Transverse colon (tissue), 4 donors: ENCODE results near the gene LRRC7. TPM values are rescaled to one million over a fixed set of nuclear protein-coding genes. Genes with fewer than 3 reads are reported as not detected.

ENCODE experiments used
- DNase-seq: peaks from one replicate; pipeline ENCODE4 v3.0.0-alpha.2; 2019
- H3K27ac ChIP-seq, 4 donors: fragments of 200-600 bp; sonication (generic); 2 replicates each; pipeline ENCODE4 v1.5.1; 2016 to 2018; ENCODE audit warnings: inconsistent platforms in 4 of 4
- H3K27me3 ChIP-seq: fragments of 200-600 bp; sonication (generic); 2 replicates; pipeline ENCODE4 v1.5.1; 2017; ENCODE audit warnings: inconsistent platforms
- H3K36me3 ChIP-seq, 4 donors: fragments of 200-600 bp; sonication (generic); 2 replicates each; pipeline ENCODE4 v1.5.1; 2017 to 2019; ENCODE audit warnings: inconsistent platforms in 4 of 4
- H3K4me1 ChIP-seq, 4 donors: fragments of 200-600 bp; sonication (generic); 2 replicates each; pipeline ENCODE4 v1.5.1; 2017 to 2020; ENCODE audit warnings: inconsistent platforms in 4 of 4
- H3K4me3 ChIP-seq, 4 donors: fragments of 200-600 bp; sonication (generic); 1 replicate in 1 of 4; 2 replicates in 3 of 4; pipeline versions ENCODE4 v1.5.1 to v1.6.1; 2017 to 2019; ENCODE audit warnings: inconsistent platforms in 4 of 4
- H3K9me3 ChIP-seq, 2 donors: fragments of 200-600 bp; sonication (generic); 2 replicates each; pipeline ENCODE4 v1.5.1; 2017 to 2019; ENCODE audit warnings: inconsistent platforms in 2 of 2
- EP300 ChIP-seq: sonication (generic); formaldehyde crosslinking; IDR thresholded peaks from one replicate; pipeline ENCODE4 v1.6.1; 2017; ENCODE audit warnings: antibody characterized with exemption, low read depth
- POLR2A ChIP-seq: fragments of 450-650 bp; IDR thresholded peaks from one replicate; pipeline ENCODE4 v1.6.1; 2016; ENCODE audit warnings: antibody characterized with exemption, mild to moderate bottlenecking, moderate library complexity
- POLR2AphosphoS5 ChIP-seq, 3 donors: sonication (generic); formaldehyde crosslinking; IDR thresholded peaks; one replicate each; pipeline ENCODE4 v1.6.1; 2016; ENCODE audit warnings: antibody characterized with exemption in 3 of 3
- WGBS, 2 donors: methylation state at CpG; one replicate each; pipeline ENCODE4 v1.1.5; 2018; ENCODE audit warnings: low coverage in 1 of 2; 5-methylcytosine and 5-hydroxymethylcytosine counted together
- in situ Hi-C, 4 donors: fragments of 200-750 bp; cut with MboI; loops; one replicate each; pipeline versions ENCODE4 v1.15.0 to v1.15.1; 2017; ENCODE audit warnings: low sequenced_read_pairs in 3 of 4, low pct_ligation_motif_present in 1 of 4, low pct_unique_long_range_greater_than_20kb in 1 of 4
- intact Hi-C: fragments of 100-400 bp; cut with DNase I; formaldehyde crosslinking; loops from one replicate; pipeline ENCODE4 v1.15.1; 2023; ENCODE audit warnings: low total_unique reads
- total RNA-seq, 4 donors: library from RNA; depleted of rRNA; stranded (reverse); fragments of >200 nt; gene quantifications; one replicate each; pipeline ENCODE4 v1.1.0, GENCODE V29; 2016
- TF ChIP-seq, protein P1 (sequence below), 5 experiments: fragments of 200-600 bp in 3 of 5; fragments of 450-650 bp in 2 of 5; sonication (generic) in 3 of 5; IDR thresholded peaks; 1 replicate in 2 of 5; 2 replicates in 3 of 5; pipeline ENCODE4 v1.5.1; 2016 to 2017; ENCODE audit warnings: antibody characterized with exemption in 5 of 5, inconsistent platforms in 3 of 5, mild to moderate bottlenecking in 2 of 5, moderate library complexity in 1 of 5

The LRRC7 gene
- total RNA-seq, 4 donors from 2014 or later, result 0.32 to 1.1 TPM; not detected in 2

DNA sequence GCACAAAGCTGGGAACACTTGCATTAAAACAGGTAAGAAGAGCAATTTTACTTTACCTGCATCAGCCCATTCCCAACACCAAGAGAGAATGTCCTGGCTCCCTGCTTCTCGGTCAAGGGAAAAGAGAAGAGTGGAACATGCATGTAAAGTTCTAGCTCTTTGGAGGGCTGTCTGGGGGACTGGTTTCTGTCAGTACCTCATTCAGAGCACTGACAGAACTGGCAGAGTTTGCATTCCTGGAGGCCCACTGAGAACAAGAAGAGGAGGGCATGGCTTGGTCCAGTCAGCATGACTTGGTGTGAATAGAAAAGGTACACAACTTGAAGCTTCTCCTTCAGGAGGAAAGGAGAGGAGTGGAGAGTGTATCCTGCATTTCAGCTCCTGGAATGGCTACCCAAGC lies 83.9 kb downstream of the LRRC7 start:
- no peak overlapping the region for H3K27ac ChIP-seq
- intact Hi-C loops (no loop called here), in situ Hi-C loops (no loop called here)
- no peaks in the 10 kb centered on the region for H3K9me3 ChIP-seq
- H3K27me3 ChIP-seq, result no peaks in the 10 kb centered on the region
- no peaks in the 10 kb centered on the region for H3K4me1 ChIP-seq
- WGBS, 2 donors, result 0 to 37% methylated on average over 1 of the region's 1 CpG
- H3K36me3 ChIP-seq, result no peaks in the 10 kb centered on the region
- DNase-seq, result no peak
- no peak for TF ChIP-seq POLR2A
- TF ChIP-seq, protein P1, sequence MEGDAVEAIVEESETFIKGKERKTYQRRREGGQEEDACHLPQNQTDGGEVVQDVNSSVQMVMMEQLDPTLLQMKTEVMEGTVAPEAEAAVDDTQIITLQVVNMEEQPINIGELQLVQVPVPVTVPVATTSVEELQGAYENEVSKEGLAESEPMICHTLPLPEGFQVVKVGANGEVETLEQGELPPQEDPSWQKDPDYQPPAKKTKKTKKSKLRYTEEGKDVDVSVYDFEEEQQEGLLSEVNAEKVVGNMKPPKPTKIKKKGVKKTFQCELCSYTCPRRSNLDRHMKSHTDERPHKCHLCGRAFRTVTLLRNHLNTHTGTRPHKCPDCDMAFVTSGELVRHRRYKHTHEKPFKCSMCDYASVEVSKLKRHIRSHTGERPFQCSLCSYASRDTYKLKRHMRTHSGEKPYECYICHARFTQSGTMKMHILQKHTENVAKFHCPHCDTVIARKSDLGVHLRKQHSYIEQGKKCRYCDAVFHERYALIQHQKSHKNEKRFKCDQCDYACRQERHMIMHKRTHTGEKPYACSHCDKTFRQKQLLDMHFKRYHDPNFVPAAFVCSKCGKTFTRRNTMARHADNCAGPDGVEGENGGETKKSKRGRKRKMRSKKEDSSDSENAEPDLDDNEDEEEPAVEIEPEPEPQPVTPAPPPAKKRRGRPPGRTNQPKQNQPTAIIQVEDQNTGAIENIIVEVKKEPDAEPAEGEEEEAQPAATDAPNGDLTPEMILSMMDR (IDR thresholded peaks at IDR 0.05), result no peak
- TF ChIP-seq EP300, result no peak
- no peak for TF ChIP-seq POLR2AphosphoS5 (IDR thresholded peaks at IDR 0.05)
- H3K4me3 ChIP-seq, result no peak overlapping the region

DNA sequence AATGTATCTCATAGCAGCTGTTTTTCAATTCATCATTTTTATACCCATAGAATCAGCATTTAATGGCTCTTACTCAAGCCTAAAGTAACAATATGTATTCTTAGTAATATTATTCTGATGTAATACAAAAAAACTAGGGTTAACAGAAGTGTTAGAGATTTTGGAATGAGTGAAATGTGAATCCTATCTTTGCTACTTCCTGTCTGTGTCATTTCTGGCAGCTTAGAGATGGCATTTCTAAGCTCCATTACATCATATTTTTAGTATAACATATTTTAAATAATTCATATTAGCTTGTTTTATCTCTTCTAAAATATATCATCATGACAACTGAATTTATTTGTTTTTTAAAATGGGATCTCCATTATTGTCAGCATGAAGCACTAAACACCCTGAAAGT lies 90.2 kb downstream of the LRRC7 start:
- intact Hi-C loops, result no loop called here
- in situ Hi-C loops, result no loop called here
- no peaks in the 10 kb centered on the region for H3K36me3 ChIP-seq
- no peaks in the 10 kb centered on the region for H3K4me1 ChIP-seq
- no peaks in the 10 kb centered on the region for H3K9me3 ChIP-seq
- DNase-seq, result no peak
- no peaks in the 10 kb centered on the region for H3K27me3 ChIP-seq
- no peak for TF ChIP-seq POLR2AphosphoS5 (IDR thresholded peaks at IDR 0.05)
- no peak for TF ChIP-seq POLR2A
- TF ChIP-seq EP300, result no peak
- TF ChIP-seq, protein P1 (IDR thresholded peaks at IDR 0.05), result no peak
- H3K27ac ChIP-seq, result no peak overlapping the region
- H3K4me3 ChIP-seq, result no peak overlapping the region

DNA sequence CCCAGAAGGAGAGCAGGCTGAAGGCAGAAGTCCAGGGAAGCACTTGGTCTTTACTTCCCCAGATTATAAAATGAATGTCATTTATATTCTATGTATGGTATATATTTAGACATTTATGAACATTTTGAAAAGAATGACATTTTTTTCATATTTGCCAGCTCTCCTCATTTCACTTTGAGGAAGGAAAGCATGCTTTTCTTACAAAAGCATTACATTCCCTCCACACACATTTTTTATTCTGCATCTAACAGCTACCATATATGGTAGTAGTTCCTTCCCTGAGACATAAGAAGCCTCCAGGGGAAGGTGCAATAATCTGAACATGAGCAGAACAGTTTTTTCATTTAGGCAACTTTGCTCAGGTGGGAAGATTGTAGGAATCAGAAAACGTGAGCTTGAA lies 94.0 kb downstream of the LRRC7 start:
- no peaks in the 10 kb centered on the region for H3K36me3 ChIP-seq
- 53 to 56% methylated on average over 1 of the region's 1 CpG for WGBS, 2 donors
- no peak overlapping the region for H3K27ac ChIP-seq
- H3K4me3 ChIP-seq, result no peak overlapping the region
- intact Hi-C loops, result no loop called here
- H3K9me3 ChIP-seq, result no peaks in the 10 kb centered on the region
- no peaks in the 10 kb centered on the region for H3K4me1 ChIP-seq
- no peak for DNase-seq
- H3K27me3 ChIP-seq, result no peaks in the 10 kb centered on the region
- TF ChIP-seq POLR2AphosphoS5 (IDR thresholded peaks at IDR 0.05) (no peak), EP300 (no peak), POLR2A (no peak)
- TF ChIP-seq, protein P1 (IDR thresholded peaks at IDR 0.05), result no peak
- in situ Hi-C loops, result no loop called here

DNA sequence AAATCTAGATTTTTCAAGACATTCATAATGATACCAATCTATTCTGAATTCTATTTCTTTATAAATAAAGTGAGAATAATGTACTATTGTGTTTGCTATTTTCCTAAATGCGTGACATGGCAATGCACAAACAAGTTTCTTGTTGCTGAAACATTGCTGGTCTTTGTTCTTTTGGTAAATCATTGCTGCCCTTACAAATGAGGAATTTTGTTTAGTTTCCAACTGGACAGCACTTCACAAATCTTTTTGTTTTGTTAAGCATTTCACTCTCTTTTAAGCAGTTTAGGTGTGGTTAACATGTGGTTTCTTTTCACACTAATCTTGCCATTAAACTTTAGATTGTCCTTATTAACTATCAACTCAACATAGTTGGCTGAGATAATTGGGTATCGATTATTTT lies 94.6 kb downstream of the LRRC7 start:
- WGBS, 2 donors, result 78 to 86% methylated on average over 2 of the region's 2 CpGs
- in situ Hi-C loops, result no loop called here
- intact Hi-C loops, result no loop called here
- Histone ChIP-seq H3K4me3 (no peak overlapping the region), H3K27me3 (no peaks in the 10 kb centered on the region), H3K36me3 (no peaks in the 10 kb centered on the region), H3K27ac (no peak overlapping the region), H3K4me1 (no peaks in the 10 kb centered on the region), H3K9me3 (no peaks in the 10 kb centered on the region)
- no peak for DNase-seq
- TF ChIP-seq POLR2AphosphoS5 (IDR thresholded peaks at IDR 0.05) (no peak), POLR2A (no peak), EP300 (no peak)
- TF ChIP-seq, protein P1 (IDR thresholded peaks at IDR 0.05), result no peak
